Uterus (tissue), 2 donors: ENCODE data around the gene C6orf136.

ENCODE experiments used
- POLR2A ChIP-seq, 2 donors: fragments of 450-650 bp; IDR thresholded peaks; one replicate each; pipeline ENCODE4 v1.6.1; 2016; ENCODE audit warnings: antibody characterized with exemption in 2 of 2, mild to moderate bottlenecking in 1 of 2, moderate library complexity in 1 of 2
- TF ChIP-seq, protein P1 (sequence below), 4 experiments: fragments of 200-600 bp in 2 of 4; fragments of 450-650 bp in 2 of 4; sonication (generic) in 2 of 4; IDR thresholded peaks; one replicate each; pipeline ENCODE4 v1.5.1; 2016 to 2019; ENCODE audit warnings: antibody characterized with exemption in 4 of 4, mild to moderate bottlenecking in 2 of 4, moderate library complexity in 1 of 4

DNA sequence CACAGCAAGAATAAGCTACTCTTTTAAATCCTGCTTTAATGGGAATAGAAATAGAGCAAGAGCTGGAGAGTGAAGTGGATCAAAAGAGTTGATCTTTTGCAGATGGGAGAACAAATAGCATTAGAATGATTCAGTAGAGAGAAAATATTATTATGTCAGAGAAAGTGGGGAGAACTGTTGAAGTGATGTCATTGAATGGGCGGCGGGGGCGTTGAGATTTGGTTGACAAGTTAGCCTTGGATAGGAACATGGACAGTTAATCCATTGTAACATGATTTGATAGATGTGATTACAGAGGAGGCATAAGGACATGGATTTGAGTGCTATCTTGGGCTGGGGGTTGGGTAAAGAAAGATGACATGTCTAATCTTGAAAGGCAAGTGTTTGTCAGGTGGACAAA lies 11.1 kb upstream of the C6orf136 start:
- no peak for TF ChIP-seq POLR2A (IDR thresholded peaks at IDR 0.05)
- TF ChIP-seq, protein P1, sequence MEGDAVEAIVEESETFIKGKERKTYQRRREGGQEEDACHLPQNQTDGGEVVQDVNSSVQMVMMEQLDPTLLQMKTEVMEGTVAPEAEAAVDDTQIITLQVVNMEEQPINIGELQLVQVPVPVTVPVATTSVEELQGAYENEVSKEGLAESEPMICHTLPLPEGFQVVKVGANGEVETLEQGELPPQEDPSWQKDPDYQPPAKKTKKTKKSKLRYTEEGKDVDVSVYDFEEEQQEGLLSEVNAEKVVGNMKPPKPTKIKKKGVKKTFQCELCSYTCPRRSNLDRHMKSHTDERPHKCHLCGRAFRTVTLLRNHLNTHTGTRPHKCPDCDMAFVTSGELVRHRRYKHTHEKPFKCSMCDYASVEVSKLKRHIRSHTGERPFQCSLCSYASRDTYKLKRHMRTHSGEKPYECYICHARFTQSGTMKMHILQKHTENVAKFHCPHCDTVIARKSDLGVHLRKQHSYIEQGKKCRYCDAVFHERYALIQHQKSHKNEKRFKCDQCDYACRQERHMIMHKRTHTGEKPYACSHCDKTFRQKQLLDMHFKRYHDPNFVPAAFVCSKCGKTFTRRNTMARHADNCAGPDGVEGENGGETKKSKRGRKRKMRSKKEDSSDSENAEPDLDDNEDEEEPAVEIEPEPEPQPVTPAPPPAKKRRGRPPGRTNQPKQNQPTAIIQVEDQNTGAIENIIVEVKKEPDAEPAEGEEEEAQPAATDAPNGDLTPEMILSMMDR (IDR thresholded peaks at IDR 0.05), result no peak
